Activated naive CD4-positive, alpha-beta T cell treated with anti-CD3 and anti-CD28 coated beads for 36 hours (primary cell): ENCODE measurements around the gene CTSA. TPM values are rescaled to one million over a fixed set of nuclear protein-coding genes. Genes with fewer than 3 reads are reported as not detected.

Experiments
- CTCF ChIA-PET: fragments of 350-600 bp; sonication (Branson Sonifier 250); formaldehyde crosslinking; loops from one replicate; lab custom pipeline; 2021; ENCODE audit warnings: antibody characterized with exemption; lab: Charles Lee
- DNase-seq: peaks from one replicate; pipeline ENCODE4 v3.0.0-alpha.2; 2020
- H3K27ac Mint-ChIP-seq: one replicate; pipeline ENCODE4 v1.8.0; 2021; ENCODE audit warnings: mild to moderate bottlenecking, mixed read lengths
- H3K27me3 Mint-ChIP-seq: one replicate; pipeline ENCODE4 v1.8.0; 2021; ENCODE audit warnings: low read depth, mixed read lengths
- H3K36me3 Mint-ChIP-seq: one replicate; pipeline ENCODE4 v1.8.0; 2021; ENCODE audit warnings: low read depth, mixed read lengths
- H3K4me1 Mint-ChIP-seq: one replicate; pipeline ENCODE4 v1.8.0; 2021; ENCODE audit warnings: low read depth, mixed read lengths
- H3K4me3 Mint-ChIP-seq: one replicate; pipeline ENCODE4 v1.8.0; 2021; ENCODE audit warnings: mild to moderate bottlenecking, moderate library complexity, mixed read lengths
- H3K9me3 Mint-ChIP-seq: one replicate; pipeline ENCODE4 v1.8.0; 2021; ENCODE audit warnings: mixed read lengths
- intact Hi-C: fragments of 100-400 bp; cut with micrococcal nuclease; formaldehyde crosslinking; loops from one replicate; pipeline ENCODE4 v1.15.1; 2023
- total RNA-seq, 2 experiments: library from RNA; stranded (reverse); gene quantifications; one replicate each; pipeline ENCODE4 v1.2.3, GENCODE V29; 2021

CTSA gene
- total RNA-seq, 2 experiments from 2014 or later: 28.7 to 31.5 TPM

DNA sequence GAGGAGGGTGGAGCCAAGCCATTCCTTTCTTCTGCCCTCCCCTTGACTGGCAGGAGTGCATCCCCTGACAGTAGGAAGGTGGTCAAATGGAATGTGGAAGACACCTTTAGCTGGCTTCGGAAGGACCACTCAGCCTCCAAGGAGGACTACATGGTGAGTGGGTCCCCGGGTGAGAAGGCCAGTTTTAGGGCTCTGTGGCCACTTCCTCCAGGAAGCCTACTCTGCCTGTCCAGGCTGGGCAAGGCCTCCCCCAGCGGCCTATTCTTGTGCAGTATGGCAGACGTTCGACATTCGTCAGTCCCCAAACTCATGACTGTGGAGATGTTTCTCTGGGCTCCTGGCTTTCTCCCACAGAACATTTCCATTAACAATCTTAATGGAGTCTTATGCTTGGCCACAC, 52.5 kb downstream of the CTSA start:
- intact Hi-C loops: no loop called here
- CTCF ChIA-PET: interaction anchor here (0.9 to 3.4 kb wide), 4 partner anchors 10 to 172 kb away, joined by 3 to 23 read pairs (median 6); no protein-coding TSS in a partner anchor
- Mint-ChIP-seq H3K27ac (peak overlapping the region; percentile 67), H3K9me3 (no peaks in the 10 kb centered on the region), H3K36me3 (peaks cover 23% of the 10 kb centered on the region), H3K27me3 (no peaks in the 10 kb centered on the region), H3K4me1 (peaks cover 10% of the 10 kb centered on the region), H3K4me3 (no peak overlapping the region)
- no peak for DNase-seq

DNA sequence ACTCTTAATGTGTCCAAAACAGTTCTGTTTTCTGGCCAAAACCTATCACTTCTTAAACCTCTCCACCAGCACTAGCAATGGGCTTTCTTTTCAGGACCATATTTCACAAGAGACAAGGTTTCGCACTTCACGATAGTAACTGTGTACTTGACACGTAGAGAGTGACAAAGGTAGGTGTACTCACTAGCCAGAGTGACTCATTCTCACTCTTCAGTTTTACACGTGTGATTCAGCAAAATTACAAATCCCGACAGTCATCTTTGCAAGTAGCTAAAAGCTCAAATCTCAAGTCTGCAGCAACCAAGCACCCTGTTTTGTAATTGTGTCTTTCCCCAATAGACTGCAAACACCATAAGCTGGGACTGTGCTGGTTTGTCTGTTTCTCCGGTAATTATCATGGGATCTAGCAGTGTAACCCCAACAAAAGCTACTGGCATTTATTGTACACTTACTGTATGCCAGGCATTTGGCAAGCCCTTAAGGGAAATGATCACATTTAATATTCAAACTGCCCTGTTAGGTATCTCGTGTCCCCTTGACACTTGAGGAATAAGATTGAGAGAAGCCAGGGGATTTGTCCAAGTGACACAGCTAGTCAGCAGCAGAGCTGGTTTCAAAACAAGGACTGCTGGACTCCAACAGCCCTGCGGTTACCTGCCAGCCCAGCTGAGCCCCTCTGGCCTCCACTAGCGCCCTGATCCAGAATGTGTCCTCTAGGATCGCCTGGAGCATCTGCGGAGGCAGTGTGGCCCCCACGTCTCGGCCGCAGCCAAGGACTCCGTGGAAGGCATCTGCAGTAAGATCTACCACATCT, 53.2 kb downstream of the CTSA start:
- H3K36me3 Mint-ChIP-seq: peaks cover 24% of the 10 kb centered on the region
- intact Hi-C loops: no loop called here
- H3K4me1 Mint-ChIP-seq: peaks cover 10% of the 10 kb centered on the region
- CTCF ChIA-PET: interaction anchor here (0.9 to 3.4 kb wide), 4 partner anchors 11 to 173 kb away, joined by 3 to 23 read pairs (median 6); no protein-coding TSS in a partner anchor
- DNase-seq: no peak
- no peaks in the 10 kb centered on the region for H3K27me3 Mint-ChIP-seq
- peak overlapping the region; percentile 67 for H3K27ac Mint-ChIP-seq
- H3K9me3 Mint-ChIP-seq: no peaks in the 10 kb centered on the region
- H3K4me3 Mint-ChIP-seq: no peak overlapping the region

DNA sequence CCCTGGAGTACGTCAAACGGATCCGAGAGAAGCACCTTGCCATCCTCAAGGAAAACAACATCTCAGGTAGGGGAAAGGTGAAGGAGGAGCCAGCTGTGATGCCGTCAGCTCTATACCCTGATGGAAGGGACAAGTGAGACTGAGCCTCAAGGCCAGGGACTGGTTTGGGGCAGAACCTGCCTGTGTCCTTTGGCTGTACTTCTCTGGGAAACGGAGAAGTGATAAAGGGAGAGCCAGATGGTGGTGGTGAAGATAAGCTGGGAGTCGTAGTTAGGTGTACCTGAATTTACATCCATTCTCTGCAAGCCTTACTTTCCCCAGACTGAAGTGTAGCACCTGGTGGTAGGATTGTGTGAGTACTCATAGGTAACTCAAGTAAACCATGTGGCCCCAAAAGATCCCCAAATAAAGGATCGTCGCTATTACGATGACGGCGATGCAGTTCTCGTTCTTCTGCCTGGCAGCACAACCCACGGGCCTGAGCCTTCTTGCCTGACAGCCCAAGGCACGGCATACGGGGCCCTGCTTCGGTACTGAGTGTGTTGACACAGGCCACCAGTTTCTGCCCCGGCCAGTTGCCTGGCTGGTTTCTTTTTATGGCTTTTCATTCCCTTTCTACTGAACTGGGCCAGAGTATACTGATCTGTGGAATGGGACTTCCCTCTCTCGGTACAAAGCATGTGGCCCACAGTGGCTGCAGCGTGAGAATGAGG, 54.0 kb downstream of the CTSA start:
- intact Hi-C loops: no loop called here
- Mint-ChIP-seq H3K4me1 (peaks cover 10% of the 10 kb centered on the region), H3K27me3 (no peaks in the 10 kb centered on the region), H3K36me3 (peaks cover 17% of the 10 kb centered on the region), H3K4me3 (no peak overlapping the region), H3K9me3 (no peaks in the 10 kb centered on the region), H3K27ac (no peak overlapping the region)
- DNase-seq: no peak
- CTCF ChIA-PET: interaction anchor here (1.2 to 3.4 kb wide), 3 partner anchors 11 to 146 kb away, joined by 4 to 23 read pairs (median 7); no protein-coding TSS in a partner anchor

DNA sequence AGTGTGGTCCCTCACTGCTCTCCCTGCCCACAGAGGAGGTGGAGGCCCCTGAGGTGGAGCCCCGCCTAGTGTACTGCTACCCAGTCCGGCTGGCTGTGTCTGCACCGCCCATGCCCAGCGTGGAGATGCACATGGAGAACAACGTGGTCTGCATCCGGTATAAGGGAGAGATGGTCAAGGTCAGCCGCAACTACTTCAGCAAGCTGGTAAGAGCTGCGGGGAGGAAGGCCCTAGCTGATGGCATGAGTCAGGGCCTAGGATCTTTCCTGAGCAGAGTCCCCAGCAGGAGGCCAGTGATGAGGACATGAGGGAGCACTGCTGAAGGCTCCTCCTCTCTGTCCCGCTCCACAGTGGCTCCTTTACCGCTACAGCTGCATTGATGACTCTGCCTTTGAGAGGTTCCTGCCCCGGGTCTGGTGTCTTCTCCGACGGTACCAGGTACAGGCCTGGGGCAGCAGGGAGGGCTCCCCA, 54.6 kb downstream of the CTSA start:
- H3K27me3 Mint-ChIP-seq: no peaks in the 10 kb centered on the region
- H3K27ac Mint-ChIP-seq: no peak overlapping the region
- CTCF ChIA-PET: interaction anchor here (2.0 to 3.4 kb wide), 2 partner anchors 8 to 24 kb away, joined by 4 to 23 read pairs; no protein-coding TSS in a partner anchor
- intact Hi-C loops: no loop called here
- H3K4me1 Mint-ChIP-seq: peaks cover 10% of the 10 kb centered on the region
- no peak for DNase-seq
- no peak overlapping the region for H3K4me3 Mint-ChIP-seq
- H3K9me3 Mint-ChIP-seq: no peaks in the 10 kb centered on the region
- H3K36me3 Mint-ChIP-seq: peaks cover 16% of the 10 kb centered on the region

DNA sequence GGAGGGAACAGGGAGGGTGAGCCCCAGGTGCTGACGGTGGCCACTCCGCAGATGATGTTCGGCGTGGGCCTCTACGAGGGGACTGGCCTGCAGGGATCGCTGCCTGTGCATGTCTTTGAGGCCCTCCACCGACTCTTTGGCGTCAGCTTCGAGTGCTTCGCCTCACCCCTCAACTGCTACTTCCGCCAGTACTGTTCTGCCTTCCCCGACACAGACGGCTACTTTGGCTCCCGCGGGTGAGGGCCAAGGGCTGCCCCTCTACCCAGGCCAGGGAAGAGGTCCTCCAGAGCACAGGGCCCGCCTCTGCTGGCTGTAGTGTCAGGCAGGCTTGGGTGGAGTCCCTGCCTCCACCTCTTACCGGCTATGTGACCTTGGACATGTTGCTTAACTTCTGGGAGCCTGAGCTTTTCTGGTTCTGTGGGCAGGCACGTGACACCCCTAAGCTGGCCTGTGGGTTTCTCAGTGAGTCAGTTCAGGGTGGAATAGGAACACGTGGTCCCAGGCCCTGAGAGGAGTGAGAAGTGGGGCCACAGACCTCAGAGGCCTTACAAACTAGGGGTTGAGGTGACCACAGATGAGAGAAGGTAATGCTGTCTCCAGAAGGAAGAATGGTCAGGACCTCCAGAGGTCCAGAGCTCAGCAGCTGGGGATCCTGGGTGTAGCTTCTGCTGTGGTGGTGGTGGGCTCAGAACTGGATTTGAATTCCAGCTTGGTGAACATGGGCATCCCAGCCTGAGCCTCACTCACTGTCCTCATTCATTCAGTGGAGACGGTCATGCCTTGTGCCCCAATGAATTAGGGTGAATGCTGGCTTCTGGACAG, 55.2 kb downstream of the CTSA start:
- CTCF ChIA-PET: interaction anchor here (2.0 to 4.3 kb wide), 2 partner anchors 9 to 24 kb away, joined by 4 to 19 read pairs; no protein-coding TSS in a partner anchor
- Mint-ChIP-seq H3K27ac (no peak overlapping the region), H3K4me3 (no peak overlapping the region), H3K9me3 (no peaks in the 10 kb centered on the region), H3K36me3 (peaks cover 16% of the 10 kb centered on the region), H3K27me3 (no peaks in the 10 kb centered on the region), H3K4me1 (peaks cover 10% of the 10 kb centered on the region)
- no peak for DNase-seq
- intact Hi-C loops: no loop called here

DNA sequence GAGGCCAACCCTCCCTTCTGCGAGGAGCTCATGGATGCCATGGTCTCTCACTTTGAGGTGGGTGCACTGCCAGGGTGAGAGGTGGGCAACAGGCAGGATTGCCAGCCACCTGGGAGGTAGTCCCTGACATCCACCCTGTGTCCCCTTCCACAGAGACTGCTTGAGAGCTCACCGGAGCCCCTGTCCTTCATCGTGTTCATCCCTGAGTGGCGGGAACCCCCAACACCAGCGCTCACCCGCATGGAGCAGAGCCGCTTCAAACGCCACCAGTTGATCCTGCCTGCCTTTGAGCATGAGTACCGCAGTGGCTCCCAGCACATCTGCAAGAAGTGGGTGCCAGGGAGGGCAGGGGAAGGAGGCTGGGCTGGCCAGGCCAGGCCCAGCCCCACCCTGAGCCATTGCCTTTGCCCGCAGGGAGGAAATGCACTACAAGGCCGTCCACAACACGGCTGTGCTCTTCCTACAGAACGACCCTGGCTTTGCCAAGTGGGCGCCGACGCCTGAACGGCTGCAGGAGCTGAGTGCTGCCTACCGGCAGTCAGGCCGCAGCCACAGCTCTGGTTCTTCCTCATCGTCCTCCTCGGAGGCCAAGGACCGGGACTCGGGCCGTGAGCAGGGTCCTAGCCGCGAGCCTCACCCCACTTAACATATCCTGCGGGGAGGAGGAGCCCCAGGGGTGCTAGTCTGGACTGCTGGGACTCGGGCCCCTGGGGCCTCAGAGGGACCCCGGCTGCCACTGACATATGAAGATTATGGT, 56.2 kb downstream of the CTSA start:
- Mint-ChIP-seq H3K27ac (no peak overlapping the region), H3K27me3 (no peaks in the 10 kb centered on the region), H3K36me3 (peaks cover 23% of the 10 kb centered on the region), H3K4me3 (no peak overlapping the region), H3K9me3 (no peaks in the 10 kb centered on the region), H3K4me1 (peaks cover 10% of the 10 kb centered on the region)
- CTCF ChIA-PET: interaction anchor here (0.6 to 4.3 kb wide), 3 partner anchors 10 to 149 kb away, joined by 3 to 19 read pairs (median 4); no protein-coding TSS in a partner anchor
- DNase-seq: no peak
- intact Hi-C loops: no loop called here

DNA sequence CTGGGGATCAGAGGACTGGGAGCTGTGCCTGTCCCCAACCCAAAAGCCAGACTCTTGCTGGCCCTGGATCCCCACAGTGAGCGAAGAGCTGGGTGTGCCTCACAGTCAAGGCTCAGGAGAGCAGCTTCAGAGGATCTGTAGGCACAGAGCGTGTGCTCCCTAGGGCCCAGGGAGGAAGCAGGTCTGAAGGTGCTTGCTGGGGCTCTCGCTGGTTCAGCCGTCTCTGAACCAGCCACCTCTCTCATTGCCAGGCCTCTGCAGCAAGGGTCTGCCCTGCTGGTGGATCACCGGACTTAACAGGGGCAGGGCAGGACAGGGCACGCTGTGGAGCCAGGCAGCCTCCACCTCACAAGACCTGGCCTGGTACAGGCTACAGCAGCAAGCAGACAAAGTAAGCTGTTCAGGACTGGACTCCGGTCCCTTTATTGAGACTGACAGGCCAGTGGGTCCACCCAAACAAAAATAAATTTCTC, 57.2 kb downstream of the CTSA start:
- no peak for DNase-seq
- Mint-ChIP-seq H3K27ac (no peak overlapping the region), H3K9me3 (no peaks in the 10 kb centered on the region), H3K36me3 (peaks cover 21% of the 10 kb centered on the region), H3K27me3 (no peaks in the 10 kb centered on the region), H3K4me1 (peaks cover 10% of the 10 kb centered on the region), H3K4me3 (no peak overlapping the region)
- CTCF ChIA-PET: interaction anchor here (0.6 to 4.3 kb wide), 2 partner anchors 22 to 148 kb away, joined by 3 to 19 read pairs; no protein-coding TSS in a partner anchor
- intact Hi-C loops: no loop called here

Other genes starting within 250 kb of the CTSA start
- gene WFDC11, start 221.1 kb upstream of the CTSA start, total RNA-seq: not detected
- not detected for gene WFDC13, start 189.3 kb upstream of the CTSA start, total RNA-seq
- gene WFDC10B, start 186.3 kb upstream of the CTSA start, total RNA-seq: not detected
- not detected for gene SPINT4, start 169.0 kb upstream of the CTSA start, total RNA-seq
- not detected for gene WFDC3, start 99.5 kb upstream of the CTSA start, total RNA-seq
- 10 to 100 TPM; 22.4 TPM for gene DNTTIP1, start 99.4 kb upstream of the CTSA start, total RNA-seq
- gene UBE2C, start 78.7 kb upstream of the CTSA start, total RNA-seq: 100 to 1,000 TPM; 189 to 202 TPM
- gene TNNC2, start 64.0 kb upstream of the CTSA start, total RNA-seq: not detected
- 1 to 10 TPM in 1 of 2 experiments, under 1 TPM in 1; 0.72 to 1.2 TPM for gene SNX21, start 57.5 kb upstream of the CTSA start, total RNA-seq
- gene ACOT8, start 33.9 kb upstream of the CTSA start, total RNA-seq: 10 to 100 TPM; 21.4 to 23.3 TPM
- 1 to 10 TPM; 3.3 to 3.7 TPM for gene ZSWIM3, start 33.7 kb upstream of the CTSA start, total RNA-seq
- gene ZSWIM1, start 10.1 kb upstream of the CTSA start, total RNA-seq: 1 to 10 TPM; 8.2 to 8.4 TPM
- gene SPATA25, start 3.7 kb upstream of the CTSA start, total RNA-seq: under 1 TPM; 0.38 to 0.52 TPM
- gene NEURL2, start 127 bp upstream of the CTSA start, total RNA-seq: 1 to 10 TPM in 1 of 2 experiments, under 1 TPM in 1; 0.99 to 1.4 TPM
- 1 to 10 TPM; 4.3 to 4.8 TPM for gene PLTP, start 20.8 kb downstream of the CTSA start, total RNA-seq
- 10 to 100 TPM; 39.2 to 39.5 TPM for gene PCIF1, start 43.3 kb downstream of the CTSA start, total RNA-seq
- gene ZNF335, start 80.9 kb downstream of the CTSA start, total RNA-seq: 10 to 100 TPM; 26.8 to 28.0 TPM
- not detected for gene MMP9, start 117.6 kb downstream of the CTSA start, total RNA-seq
- not detected for gene SLC12A5, start 137.9 kb downstream of the CTSA start, total RNA-seq
- 1 to 10 TPM; 4.4 to 5.1 TPM for gene NCOA5, start 198.6 kb downstream of the CTSA start, total RNA-seq
- gene CD40, start 227.0 kb downstream of the CTSA start, total RNA-seq: 1 to 10 TPM; 6.1 to 6.3 TPM